ENCODE results near the gene MAML2. TPM values are rescaled to one million over a fixed set of nuclear protein-coding genes. Genes with fewer than 3 reads are reported as not detected.

Gene MAML2
- total RNA-seq, 1 donor: 20.1 TPM

GRCh38 chr11:95975343-95975742 lies 367.7 kb downstream of the MAML2 start:
- H3K4me3 ChIP-seq (ENCODE audit: low read depth, low read length): no peak overlapping the region
- no peak for TF ChIP-seq CTCF (IDR thresholded peaks at IDR 0.05; ENCODE audit: insufficient read depth, low read length)
- no peak for DNase-seq (ENCODE audit: low read depth)

GRCh38 chr11:95972060-95972459 lies 370.9 kb downstream of the MAML2 start:
- H3K4me3 ChIP-seq (ENCODE audit: low read depth, low read length): no peak overlapping the region
- no peak for TF ChIP-seq CTCF (IDR thresholded peaks at IDR 0.05; ENCODE audit: insufficient read depth, low read length)
- peak; percentile 21 for DNase-seq (ENCODE audit: low read depth)

GRCh38 chr11:95968585-95968984 lies 374.4 kb downstream of the MAML2 start:
- H3K4me3 ChIP-seq (ENCODE audit: low read depth, low read length): no peak overlapping the region
- peak; percentile 29 for DNase-seq (ENCODE audit: low read depth)
- TF ChIP-seq CTCF (IDR thresholded peaks at IDR 0.05; ENCODE audit: insufficient read depth, low read length): peak; percentile 43

GRCh38 chr11:95964281-95964680 lies 378.7 kb downstream of the MAML2 start:
- DNase-seq (ENCODE audit: low read depth): no peak
- no peak for TF ChIP-seq CTCF (IDR thresholded peaks at IDR 0.05; ENCODE audit: insufficient read depth, low read length)
- H3K4me3 ChIP-seq (ENCODE audit: low read depth, low read length): no peak overlapping the region

- no peak for DNase-seq (ENCODE audit: low read depth)
- no peak overlapping the region for H3K4me3 ChIP-seq (ENCODE audit: low read depth, low read length)
- no peak for TF ChIP-seq CTCF (IDR thresholded peaks at IDR 0.05; ENCODE audit: insufficient read depth, low read length)
These were observed 381.2 kb downstream of the MAML2 start for GRCh38 chr11:95961758-95962157.

GRCh38 chr11:95950905-95951304 lies 392.1 kb downstream of the MAML2 start:
- no peak for DNase-seq (ENCODE audit: low read depth)
- no peak for TF ChIP-seq CTCF (IDR thresholded peaks at IDR 0.05; ENCODE audit: insufficient read depth, low read length)
- H3K4me3 ChIP-seq (ENCODE audit: low read depth, low read length): no peak overlapping the region

GRCh38 chr11:95948637-95949036 lies 394.4 kb downstream of the MAML2 start:
- DNase-seq (ENCODE audit: low read depth): no peak
- no peak for TF ChIP-seq CTCF (IDR thresholded peaks at IDR 0.05; ENCODE audit: insufficient read depth, low read length)
- H3K4me3 ChIP-seq (ENCODE audit: low read depth, low read length): no peak overlapping the region

Data from fibroblast of the aortic adventitia (primary cell).